HG03175 (cell line): Measurements from ENCODE around the gene GRIK4.
A peak's percentile ranks its signal among the peaks of the same experiment; 100 is the strongest.

ENCODE experiments used
- ATAC-seq: cut with Tn5 transposase; IDR thresholded peaks from one replicate; pipeline ENCODE4 v1.9.1; 2021; ENCODE audit warnings: mild to moderate bottlenecking, moderate library complexity; ENCODE audit not compliant: unreplicated experiment

GRIK4 gene

DNA sequence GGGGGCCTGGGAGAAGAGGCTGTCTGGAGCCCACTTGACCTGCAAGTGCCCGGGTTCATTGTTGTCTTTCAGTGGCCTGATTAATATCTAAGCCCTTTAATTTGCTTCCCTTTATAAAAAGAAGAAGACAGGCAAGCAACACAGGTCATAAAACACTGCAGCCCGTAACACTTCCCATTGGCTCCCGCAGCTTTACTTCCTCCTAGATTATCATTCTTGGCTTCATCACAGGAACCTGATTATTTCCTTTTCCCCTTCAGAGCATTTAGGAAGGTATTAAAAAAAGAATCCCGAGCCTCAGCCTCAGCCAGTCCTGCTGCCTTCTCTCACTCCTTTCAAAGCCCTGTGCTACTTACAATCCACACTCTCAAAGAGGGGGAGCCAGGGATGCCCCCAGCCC is 183.2 kb downstream of the GRIK4 start:
- ATAC-seq, result no peak

GRCh38 chr11:120695426-120695825 is 183.9 kb downstream of the GRIK4 start:
- no peak for ATAC-seq

GRCh38 chr11:120695939-120696338 is 184.4 kb downstream of the GRIK4 start:
- no peak for ATAC-seq

DNA sequence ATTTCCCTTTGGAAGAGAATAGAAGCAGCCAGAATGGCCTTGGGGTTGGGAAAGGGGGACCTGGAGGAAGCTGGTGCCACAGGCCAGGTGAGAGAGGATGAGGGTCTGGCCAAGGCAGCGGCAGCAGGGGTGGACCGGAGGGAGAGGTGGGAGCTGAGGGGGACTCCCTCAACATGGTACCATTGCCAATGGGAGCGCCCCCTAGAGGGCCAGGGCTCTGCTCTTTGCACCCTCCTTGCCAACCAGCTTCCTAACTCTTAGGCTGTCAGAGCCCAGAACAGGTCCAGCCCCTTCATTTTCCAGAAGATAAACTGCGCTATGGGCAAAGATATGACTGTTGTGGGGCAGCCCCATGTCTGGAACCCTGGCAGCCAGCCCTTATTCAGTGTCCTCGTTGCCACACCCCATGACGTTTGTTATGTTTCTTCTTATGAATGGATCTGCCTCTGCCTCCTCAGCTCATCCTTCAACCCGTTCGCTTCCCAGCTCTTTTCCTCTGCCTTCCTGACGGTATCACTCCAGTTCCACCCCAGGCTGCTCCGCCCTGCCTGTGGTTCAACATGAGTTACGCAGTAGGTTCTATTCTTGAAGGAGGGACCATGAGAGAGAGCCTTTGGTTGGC is 185.2 kb downstream of the GRIK4 start:
- ATAC-seq, result no peak

DNA sequence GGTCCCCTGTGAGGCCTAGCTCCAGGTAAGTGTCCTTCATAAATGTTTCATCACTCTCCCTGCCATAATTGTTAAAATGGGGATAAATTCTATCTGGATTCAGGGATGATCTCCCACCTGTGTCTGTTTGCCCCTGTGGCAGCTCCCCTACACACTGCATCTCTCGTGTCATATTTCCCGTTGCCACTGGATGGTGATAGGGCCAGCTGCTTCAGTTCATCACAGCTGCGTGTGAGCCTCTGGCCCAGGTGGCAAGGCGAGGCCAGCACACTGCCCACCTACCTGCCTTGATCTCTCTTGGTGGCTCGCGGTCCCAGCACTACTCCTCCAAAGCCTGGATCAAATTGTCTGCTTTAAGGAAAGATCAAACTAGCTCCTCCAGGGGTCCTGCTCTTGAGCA is 187.4 kb downstream of the GRIK4 start:
- ATAC-seq, result no peak

GRCh38 chr11:120702656-120703055 is 191.1 kb downstream of the GRIK4 start:
- ATAC-seq, result no peak

GRCh38 chr11:120703358-120704152 is 192.0 kb downstream of the GRIK4 start:
- peak; percentile 72 for ATAC-seq

- peak; percentile 13 for ATAC-seq
Observed at GRCh38 chr11:120704256-120704750, 192.8 kb downstream of the GRIK4 start.

DNA sequence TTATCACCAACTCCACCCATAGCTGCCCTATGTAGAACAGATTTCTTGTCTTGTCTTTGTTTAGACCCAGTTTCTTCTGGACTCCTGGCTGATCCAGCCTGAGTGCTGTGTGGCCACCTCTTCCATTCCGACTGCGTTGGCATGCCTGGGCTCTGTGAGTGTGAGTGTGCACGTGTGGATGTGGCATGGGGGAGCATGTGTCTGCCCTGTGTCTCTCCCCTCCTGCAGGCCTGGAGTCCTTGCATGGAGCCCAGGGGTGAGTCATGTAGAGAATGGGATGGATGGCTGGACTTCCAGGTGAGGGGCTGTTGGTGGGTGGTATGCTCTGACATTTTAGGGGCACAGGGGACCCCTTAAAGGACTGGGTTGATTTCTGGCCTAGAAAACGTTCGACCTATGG is 194.7 kb downstream of the GRIK4 start:
- ATAC-seq, result no peak

- no peak for ATAC-seq
Observed at GRCh38 chr11:120707098-120707497, 195.6 kb downstream of the GRIK4 start.

DNA sequence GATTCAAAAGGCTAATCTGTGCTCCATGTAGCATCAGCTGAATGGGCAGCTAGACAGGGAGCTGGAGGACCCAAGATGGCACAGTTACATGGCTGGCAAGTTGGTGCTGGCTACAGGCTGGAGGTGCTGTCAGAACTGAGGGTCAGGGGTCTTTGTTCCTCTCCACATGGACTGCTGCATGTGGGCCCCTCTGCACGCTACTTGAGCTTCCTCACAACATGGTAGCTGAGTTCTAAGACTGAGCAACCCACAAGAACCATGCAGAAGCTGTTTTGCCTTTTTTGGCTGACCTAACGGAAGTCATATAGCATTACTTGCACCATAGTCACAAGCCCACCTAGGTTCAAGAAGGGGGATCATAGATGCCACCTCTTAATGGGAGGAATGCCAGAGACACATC is 196.1 kb downstream of the GRIK4 start:
- no peak for ATAC-seq

- ATAC-seq, result no peak
Observed at GRCh38 chr11:120708511-120709183, 197.1 kb downstream of the GRIK4 start.

GRCh38 chr11:120709808-120710207 is 198.3 kb downstream of the GRIK4 start:
- peak; percentile 84 for ATAC-seq

DNA sequence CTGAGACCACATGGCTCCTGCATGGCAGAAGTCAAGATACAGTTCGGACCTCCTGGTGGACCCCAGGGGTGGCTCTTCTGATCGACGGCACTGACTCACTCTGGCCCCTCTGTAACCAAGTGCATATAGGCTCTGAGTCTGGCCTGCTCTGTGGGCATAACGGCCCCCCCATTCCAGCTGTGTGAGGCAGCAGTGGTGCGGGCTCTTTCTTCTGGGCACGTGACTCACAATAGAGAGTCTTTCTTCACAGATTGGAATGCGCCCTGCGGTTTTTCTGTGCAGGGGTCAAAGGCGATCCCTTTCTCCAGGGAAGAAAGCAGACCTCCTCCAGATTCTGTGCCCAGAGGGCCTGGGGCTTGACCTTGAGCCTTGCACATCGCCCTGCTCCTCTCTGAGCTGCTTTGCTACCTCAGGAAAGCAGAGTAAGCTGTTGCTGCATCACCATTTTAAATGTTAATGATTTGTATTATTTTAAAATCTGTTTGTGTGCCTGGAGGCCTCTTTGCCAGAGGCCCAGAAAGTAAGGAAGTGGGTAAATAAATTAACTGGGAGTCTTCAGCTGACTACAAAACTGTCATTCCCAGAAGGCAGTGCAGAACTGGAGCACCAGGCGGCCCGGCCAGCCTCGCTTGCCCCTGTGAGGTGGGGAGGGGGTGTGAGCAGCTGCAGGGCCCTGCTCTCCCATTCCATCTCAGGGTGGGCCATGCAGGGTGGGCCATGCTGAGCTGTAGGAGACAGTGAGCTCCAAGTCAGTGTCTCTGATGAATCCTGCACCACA is 199.0 kb downstream of the GRIK4 start:
- peak; percentile 16 for ATAC-seq

- ATAC-seq, result no peak
Observed at GRCh38 chr11:120712014-120712413, 200.5 kb downstream of the GRIK4 start.

GRCh38 chr11:120712881-120713280 is 201.3 kb downstream of the GRIK4 start:
- no peak for ATAC-seq

DNA sequence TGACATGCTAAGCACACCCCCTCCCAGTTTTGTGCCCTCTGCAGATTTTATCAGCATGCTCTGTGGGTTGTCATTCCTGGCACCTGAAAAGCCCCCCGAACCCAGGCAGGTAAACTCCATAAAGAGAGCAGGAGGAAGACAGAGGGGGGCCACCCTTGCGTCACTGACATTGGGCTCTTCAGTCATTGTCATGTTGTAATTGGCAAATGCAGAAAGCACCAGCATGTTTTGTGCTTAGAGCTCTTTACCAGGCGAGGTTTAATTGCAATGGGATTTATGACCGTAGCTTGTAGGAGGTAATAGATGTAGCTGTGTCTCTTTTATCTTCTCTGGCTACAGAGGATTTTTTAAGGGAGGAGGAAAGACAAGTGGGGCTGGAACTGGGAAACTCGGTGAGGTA is 201.7 kb downstream of the GRIK4 start:
- no peak for ATAC-seq

DNA sequence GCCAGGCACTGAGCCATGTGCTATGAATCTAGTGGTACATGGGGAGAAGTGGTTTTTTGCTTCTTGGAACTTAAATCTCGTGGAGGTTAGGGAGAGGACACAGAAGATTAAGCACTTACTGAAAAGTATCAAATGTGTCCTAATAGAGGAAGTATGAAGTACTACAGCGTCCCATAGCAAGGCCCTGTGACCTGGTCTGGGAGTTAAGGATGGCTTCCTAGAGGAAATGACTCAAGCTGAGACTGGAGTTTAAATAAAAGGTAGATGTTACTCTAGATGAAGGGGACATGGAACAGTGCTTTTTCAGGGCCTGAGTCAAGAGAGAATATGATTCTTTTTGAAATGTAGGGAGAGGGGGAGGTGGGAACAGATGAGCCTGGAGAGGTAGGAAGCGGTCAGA is 202.9 kb downstream of the GRIK4 start:
- ATAC-seq, result no peak

- ATAC-seq, result peak; percentile 58
Observed at GRCh38 chr11:120715239-120715638, 203.7 kb downstream of the GRIK4 start.

DNA sequence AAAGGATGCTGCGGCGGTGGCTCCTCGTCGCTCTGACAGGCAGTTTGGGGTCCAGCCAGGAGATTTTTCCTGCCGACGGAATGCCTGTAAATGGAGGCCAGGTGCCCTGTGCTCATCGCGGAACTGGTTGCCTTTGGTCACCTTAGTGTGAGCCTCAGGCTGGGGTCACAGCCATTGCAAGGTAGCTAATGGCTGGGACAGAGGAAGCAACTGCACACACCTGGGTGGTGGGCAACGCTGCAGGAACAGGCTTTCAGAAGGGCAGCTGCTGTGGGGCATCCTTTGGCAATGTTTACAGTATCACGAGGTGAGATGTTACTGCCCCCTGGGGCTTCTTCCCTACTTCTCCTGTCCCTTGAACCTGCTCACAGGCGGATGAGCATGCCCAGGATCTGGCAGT is 205.5 kb downstream of the GRIK4 start:
- no peak for ATAC-seq

GRCh38 chr11:120717623-120718022 is 206.1 kb downstream of the GRIK4 start:
- no peak for ATAC-seq
